22Rv1 (cell line): Measurements from ENCODE around the gene NUP133.

Source experiments
- ZFX ChIP-seq: fragments of 450-650 bp; IDR thresholded peaks from 2 replicates; pipeline ENCODE4 v1.6.1; 2017; ENCODE audit warnings: antibody characterized with exemption, borderline replicate concordance
- TF ChIP-seq, protein P1 (sequence below): fragments of 450-650 bp; IDR thresholded peaks from 2 replicates; pipeline ENCODE4 v1.5.1; 2017; ENCODE audit warnings: mild to moderate bottlenecking

DNA sequence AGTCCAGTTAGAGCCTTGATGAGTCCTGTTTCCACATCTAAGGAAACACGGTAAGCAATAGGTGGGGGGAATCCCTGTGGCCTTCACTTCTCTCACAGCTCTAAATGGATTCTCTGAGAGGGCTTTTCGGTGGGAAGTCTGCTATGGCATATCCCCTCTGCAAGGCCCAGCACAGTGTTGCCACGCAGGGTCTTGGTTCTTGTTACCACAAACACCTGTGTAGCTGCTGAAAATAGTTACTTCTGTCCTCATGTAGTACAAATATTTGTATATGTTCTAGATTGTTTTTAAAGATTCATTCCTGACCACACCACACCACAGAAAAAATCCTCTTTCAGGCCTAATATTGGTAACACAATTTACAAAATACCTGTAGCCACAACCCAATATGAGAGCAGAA is 79.9 kb downstream of the NUP133 start:
- TF ChIP-seq, protein P1, sequence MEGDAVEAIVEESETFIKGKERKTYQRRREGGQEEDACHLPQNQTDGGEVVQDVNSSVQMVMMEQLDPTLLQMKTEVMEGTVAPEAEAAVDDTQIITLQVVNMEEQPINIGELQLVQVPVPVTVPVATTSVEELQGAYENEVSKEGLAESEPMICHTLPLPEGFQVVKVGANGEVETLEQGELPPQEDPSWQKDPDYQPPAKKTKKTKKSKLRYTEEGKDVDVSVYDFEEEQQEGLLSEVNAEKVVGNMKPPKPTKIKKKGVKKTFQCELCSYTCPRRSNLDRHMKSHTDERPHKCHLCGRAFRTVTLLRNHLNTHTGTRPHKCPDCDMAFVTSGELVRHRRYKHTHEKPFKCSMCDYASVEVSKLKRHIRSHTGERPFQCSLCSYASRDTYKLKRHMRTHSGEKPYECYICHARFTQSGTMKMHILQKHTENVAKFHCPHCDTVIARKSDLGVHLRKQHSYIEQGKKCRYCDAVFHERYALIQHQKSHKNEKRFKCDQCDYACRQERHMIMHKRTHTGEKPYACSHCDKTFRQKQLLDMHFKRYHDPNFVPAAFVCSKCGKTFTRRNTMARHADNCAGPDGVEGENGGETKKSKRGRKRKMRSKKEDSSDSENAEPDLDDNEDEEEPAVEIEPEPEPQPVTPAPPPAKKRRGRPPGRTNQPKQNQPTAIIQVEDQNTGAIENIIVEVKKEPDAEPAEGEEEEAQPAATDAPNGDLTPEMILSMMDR, result no peak
- no peak for TF ChIP-seq ZFX
